HG02885 (cell line): ENCODE data around the gene TACC3.

Experiments used
- ATAC-seq: cut with Tn5 transposase; IDR thresholded peaks from one replicate; pipeline ENCODE4 v1.9.1; 2021; ENCODE audit warnings: mild to moderate bottlenecking; ENCODE audit not compliant: unreplicated experiment, poor library complexity

TACC3 gene

DNA sequence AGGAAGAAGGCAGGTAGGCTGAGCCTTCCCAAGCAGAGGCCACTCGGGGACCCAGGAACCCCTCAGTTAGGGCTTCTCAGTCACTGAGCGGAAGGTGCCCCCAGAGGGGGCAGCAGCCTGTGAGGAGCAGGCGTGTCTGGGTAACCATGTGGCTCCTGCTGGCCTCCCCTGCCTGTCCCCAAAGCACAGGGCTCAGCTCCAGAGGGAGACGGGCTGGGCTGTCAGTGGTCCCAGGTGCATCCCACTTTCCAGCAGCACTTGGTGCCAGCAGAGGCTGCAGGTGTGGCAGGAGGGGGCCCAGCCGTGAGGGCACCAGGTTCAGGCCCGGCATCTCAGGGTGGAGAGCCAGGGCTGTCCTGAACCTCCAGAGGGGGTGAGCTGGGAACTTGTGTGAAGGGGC lies 22.7 kb downstream of the TACC3 start:
- no peak for ATAC-seq

DNA sequence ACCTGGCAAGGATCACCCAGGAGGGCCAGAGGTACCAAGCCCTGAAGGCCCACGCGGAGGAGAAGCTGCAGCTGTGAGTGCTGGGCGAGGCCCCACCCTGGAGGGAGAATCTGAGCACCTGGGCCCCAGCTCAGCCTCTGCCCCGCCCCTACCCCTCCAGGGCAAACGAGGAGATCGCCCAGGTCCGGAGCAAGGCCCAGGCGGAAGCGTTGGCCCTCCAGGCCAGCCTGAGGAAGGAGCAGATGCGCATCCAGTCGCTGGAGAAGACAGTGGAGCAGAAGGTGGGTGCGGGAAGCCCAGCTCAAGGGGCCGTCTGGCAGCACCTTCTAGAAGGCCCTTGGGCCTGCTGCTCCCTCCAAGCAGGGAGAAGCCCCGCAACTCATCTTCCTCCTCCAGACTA lies 23.2 kb downstream of the TACC3 start:
- no peak for ATAC-seq

DNA sequence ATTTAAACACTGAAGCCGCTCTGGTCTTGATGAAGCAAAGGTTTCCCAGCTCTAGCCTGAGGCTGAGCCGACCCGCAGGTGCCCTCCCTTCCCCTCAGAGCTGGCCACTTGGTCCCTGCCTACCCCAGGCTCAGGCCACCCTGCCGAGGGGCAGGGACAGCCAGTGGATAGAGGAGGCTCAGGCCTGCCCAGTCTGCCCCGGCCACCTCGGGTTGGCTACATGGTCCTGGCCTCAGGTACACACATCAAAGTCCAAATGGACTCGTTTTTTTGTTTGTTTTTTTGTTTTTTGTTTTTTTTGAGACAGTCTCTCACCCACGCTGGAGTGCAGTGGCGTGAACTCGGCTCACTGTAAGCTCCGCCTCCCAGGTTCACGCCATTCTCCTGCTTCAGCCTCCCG lies 23.8 kb downstream of the TACC3 start:
- no peak for ATAC-seq

DNA sequence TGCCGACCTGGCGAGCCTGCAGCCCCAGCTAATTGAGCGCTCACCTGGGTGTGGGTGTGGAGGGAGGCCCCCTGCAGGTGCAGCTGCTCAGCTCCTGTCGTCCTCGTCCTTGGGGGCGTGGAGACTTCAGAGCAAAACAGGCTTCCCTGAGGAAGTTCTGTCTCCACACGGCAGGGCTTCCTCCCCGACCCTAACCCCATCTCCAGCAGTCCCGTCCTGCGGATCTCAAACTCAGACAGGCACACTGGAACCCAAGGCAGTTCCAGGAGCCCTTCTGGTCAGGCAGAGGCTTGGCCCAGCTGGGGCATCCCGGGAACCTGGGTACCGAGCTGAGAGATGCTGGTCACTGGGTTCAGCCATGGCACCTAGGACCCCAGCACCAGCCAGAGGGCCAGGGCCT lies 24.4 kb downstream of the TACC3 start:
- no peak for ATAC-seq

DNA sequence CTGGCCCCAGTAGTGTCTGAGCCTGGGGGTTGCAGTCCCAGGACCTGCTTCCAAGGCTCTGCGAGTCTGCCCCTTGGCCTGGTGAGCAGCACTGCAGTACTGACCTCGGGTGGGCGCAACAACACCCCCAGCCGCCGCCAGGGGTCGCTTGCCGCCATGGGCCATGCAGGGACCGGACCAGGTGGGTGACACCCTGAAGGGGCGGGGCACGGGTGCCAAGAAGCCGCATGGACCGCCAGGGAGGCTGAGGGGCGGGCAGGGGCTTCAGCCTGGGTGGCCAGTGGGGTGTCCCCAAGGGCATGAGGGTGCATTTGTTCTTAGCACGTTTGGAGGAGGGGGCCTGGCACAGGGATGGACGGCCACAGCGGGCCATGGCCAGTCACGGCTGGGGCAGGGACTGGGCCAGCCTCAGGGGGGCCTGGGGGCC lies 25.0 kb downstream of the TACC3 start:
- ATAC-seq, result peak; percentile 64

DNA sequence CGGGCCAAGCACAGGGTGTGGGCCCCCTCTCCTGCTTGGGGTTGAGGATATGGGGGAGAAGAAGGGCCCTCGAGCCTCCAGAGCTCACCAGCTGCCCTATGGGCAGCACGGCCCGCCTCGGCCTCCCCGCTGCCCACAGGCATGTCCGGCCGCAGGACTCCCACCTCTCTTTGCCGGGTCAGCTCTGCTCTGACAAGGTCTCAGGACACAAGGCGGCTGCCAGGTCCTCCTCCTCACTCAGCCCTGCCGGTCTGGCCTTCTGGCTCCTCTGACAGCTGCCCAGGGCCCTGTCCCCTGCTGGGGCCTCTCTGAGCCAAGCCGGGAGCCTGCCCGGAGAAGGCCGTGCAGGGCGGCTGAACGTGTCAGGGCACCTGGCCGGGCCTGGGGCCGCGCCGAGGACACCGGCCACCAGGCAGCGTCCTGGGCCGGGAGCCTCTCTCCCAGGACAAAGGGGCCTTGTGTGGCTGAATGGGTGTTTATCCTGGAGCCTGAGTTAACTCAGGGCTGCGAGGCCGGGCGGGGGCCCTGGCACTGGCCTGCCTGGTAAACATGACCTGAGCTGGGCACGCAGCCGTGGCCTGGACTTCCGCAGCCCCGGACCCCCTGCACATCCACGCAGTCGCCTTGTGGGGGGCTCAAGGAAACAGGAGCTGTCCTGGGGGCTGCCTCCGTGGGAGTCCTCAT lies 25.7 kb downstream of the TACC3 start:
- no peak for ATAC-seq

DNA sequence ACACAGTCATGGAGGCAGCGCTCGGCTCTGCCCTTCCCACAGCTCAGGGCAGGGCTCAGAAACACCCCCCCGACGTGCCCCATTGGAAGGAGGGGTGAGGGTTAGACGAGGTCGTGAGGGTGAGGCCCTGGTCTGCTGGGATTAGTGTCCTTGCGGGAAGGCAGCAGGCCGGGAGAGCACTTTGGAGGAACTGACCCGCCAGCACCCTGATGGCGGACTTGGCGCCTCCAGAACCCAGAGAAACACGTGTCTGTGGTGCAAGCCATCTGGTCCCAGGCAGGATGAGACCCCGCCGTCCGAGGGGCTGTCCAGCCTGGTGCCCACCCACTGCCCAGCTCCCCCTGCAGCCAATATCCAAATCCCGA lies 26.3 kb downstream of the TACC3 start:
- no peak for ATAC-seq

GRCh38 chr4:1748465-1748995 lies 27.2 kb downstream of the TACC3 start:
- ATAC-seq, result peak; percentile 41

DNA sequence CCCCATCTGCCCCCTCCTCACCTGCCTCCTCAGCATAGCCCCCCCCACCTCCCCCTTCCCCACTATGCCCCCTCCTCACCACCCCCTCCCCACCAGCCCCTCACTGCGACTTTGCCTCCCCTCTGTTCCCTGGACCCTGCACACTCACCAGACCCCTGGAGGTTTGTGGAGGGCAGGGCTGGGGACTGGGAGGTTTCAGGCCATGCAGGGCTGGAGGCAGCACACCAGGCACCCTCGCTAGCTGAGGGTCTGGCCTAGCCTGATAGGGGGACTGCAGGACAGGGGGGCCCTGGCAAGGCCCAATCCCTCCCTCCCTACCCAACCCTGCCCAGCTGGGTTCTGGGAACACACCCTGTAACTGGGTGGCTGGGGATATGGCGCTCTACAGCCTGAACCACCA lies 28.0 kb downstream of the TACC3 start:
- no peak for ATAC-seq

DNA sequence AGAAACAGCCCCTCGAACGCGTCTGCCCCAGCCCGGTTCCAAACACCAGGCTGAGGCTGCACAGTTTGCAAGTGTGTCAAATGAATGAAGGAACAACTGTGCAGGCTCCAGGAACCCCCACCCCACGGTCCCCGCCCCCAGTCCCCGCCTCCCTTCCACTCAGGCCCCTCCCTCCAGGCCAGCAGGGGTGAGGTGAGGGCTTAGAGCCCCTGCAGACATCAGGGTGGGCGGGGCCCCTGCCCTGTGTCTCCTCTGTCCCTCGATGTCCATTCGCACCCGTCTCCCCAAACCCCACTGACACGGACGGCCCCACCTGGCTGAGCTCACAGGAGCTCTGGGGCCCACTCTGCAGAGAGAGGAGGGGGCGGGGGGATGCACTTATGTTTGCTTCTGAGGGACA lies 28.5 kb downstream of the TACC3 start:
- no peak for ATAC-seq

- ATAC-seq, result no peak
Measured at GRCh38 chr4:1750381-1751154, 29.2 kb downstream of the TACC3 start.

- no peak for ATAC-seq
Measured at GRCh38 chr4:1751155-1751918, 30.0 kb downstream of the TACC3 start.

GRCh38 chr4:1751919-1752283 lies 30.6 kb downstream of the TACC3 start:
- no peak for ATAC-seq

GRCh38 chr4:1752284-1753041 lies 31.1 kb downstream of the TACC3 start:
- no peak for ATAC-seq

- no peak for ATAC-seq
Measured at GRCh38 chr4:1753294-1753696, 32.0 kb downstream of the TACC3 start.

DNA sequence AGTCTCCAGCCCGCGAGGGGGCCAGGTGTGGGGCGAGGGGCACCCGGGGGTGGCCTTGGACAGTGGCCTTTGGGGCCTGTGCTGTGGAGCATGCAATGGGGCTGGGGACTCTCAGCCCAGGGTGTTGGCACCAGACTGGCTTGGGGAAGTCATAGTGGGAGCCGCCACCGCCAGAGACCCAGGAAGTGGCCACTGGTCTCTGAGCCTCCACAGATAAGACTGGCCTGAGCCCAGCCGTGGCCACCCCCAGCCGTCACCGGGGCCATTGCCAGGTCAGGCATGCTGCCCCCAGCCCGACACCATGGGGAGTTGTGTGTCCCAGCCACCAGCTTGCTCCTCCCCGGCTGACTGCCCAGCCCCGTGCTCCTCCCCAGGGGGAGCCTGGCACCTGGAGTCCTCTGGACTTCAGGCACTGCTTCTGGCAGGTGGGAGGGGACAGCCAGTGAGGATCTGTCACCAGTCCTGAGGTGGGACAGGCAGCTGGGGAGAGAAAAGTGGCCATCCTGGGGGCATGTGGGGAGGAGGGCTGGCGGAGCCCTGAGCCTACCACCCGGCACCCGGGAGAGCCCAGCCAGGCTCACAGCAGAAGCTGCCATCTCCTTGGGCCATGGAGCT lies 32.5 kb downstream of the TACC3 start:
- ATAC-seq, result no peak

DNA sequence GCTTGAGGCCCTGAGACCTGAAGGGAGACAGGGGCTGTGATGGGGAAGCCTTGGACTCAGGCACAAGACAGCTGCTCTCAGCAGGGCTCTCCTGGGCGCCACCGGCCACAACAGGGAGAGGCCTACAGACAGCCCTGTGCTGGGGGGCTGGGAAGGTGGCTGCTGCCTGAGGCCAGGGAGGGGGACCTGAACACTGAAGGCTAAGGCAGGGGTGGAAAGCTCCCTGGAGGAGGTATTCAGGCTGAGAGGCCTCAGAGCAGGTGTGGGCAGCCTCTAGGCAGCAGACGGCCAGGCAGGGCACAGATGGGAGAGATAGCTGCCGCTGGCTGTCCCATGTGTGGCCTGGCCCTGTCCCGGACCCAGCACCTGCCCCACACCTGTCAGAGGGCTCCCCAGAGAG lies 33.0 kb downstream of the TACC3 start:
- no peak for ATAC-seq

GRCh38 chr4:1755297-1755696 lies 34.0 kb downstream of the TACC3 start:
- ATAC-seq, result no peak

DNA sequence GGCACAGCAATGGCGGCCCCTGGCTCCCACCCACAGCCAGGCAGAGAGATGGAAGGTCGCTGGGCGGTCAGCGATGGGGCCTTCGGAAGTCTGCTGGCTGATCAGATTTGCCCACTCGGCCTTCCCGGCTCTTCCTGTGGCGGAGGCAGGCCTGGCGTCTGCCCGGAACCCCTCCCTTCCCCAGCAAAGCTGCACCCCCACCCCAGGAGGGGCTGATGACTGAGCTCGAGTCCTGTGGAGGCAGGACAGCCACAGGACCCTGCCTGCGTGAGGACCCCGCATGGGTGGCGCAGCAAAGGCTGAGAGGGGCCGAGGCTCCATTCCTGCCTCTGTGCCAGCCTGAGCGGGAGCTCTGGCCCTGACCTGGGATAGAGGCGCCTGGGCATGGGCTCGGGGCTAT lies 34.8 kb downstream of the TACC3 start:
- no peak for ATAC-seq
